Inferior parietal cortex (tissue), 1 donor: ENCODE measurements around the gene CALM1.

ENCODE experiments used
- DNase-seq: peaks from one replicate; pipeline ENCODE4 v3.0.0-alpha.2; 2016; ENCODE audit errors: extremely low spot score

The CALM1 gene

GRCh38 chr14:90442388-90442787 lies 45.6 kb downstream of the CALM1 start:
- DNase-seq: no peak

GRCh38 chr14:90443161-90444076 lies 46.6 kb downstream of the CALM1 start:
- no peak for DNase-seq

- no peak for DNase-seq
Observed at GRCh38 chr14:90444077-90444696, 47.4 kb downstream of the CALM1 start.

- no peak for DNase-seq
Observed at GRCh38 chr14:90445011-90445410, 48.2 kb downstream of the CALM1 start.

GRCh38 chr14:90446405-90446804 lies 49.6 kb downstream of the CALM1 start:
- no peak for DNase-seq

GRCh38 chr14:90447720-90448497 lies 51.1 kb downstream of the CALM1 start:
- DNase-seq: no peak

- no peak for DNase-seq
Observed at GRCh38 chr14:90449411-90449810, 52.6 kb downstream of the CALM1 start.

GRCh38 chr14:90450151-90450550 lies 53.3 kb downstream of the CALM1 start:
- DNase-seq: no peak

GRCh38 chr14:90450667-90451066 lies 53.8 kb downstream of the CALM1 start:
- DNase-seq: no peak

- DNase-seq: no peak
Observed at GRCh38 chr14:90451443-90451842, 54.6 kb downstream of the CALM1 start.

- DNase-seq: no peak
Observed at GRCh38 chr14:90451961-90452360, 55.1 kb downstream of the CALM1 start.

GRCh38 chr14:90452366-90452765 lies 55.5 kb downstream of the CALM1 start:
- DNase-seq: no peak

- DNase-seq: peak; percentile 34
Observed at GRCh38 chr14:90453401-90453951, 56.6 kb downstream of the CALM1 start.

GRCh38 chr14:90454041-90455000 lies 57.5 kb downstream of the CALM1 start:
- DNase-seq: peak; percentile 96

- peak; percentile 21 for DNase-seq
Observed at GRCh38 chr14:90455100-90455571, 58.3 kb downstream of the CALM1 start.

GRCh38 chr14:90456551-90456950 lies 59.7 kb downstream of the CALM1 start:
- DNase-seq: peak; percentile 35

GRCh38 chr14:90457186-90457585 lies 60.4 kb downstream of the CALM1 start:
- DNase-seq: no peak
